Stimulated activated naive CD8-positive, alpha-beta T cell treated with anti-CD3 and anti-CD28 coated beads, Interleukin-15, Interleukin-2, amounts not matched to agents 100 ng/mL and 50 ng/mL, for 24 hours (primary cell): ENCODE measurements around the gene GPS1.
A peak's percentile ranks its signal among the peaks of the same experiment; 100 is the strongest.

Source experiments
- H3K27ac Mint-ChIP-seq: one replicate; pipeline ENCODE4 v1.8.0; 2021; ENCODE audit warnings: mild to moderate bottlenecking, mixed read lengths
- H3K27me3 Mint-ChIP-seq: one replicate; pipeline ENCODE4 v1.8.0; 2021; ENCODE audit warnings: mixed read lengths
- H3K36me3 Mint-ChIP-seq: one replicate; pipeline ENCODE4 v1.8.0; 2021; ENCODE audit warnings: low read depth, mixed read lengths
- H3K4me1 Mint-ChIP-seq: one replicate; pipeline ENCODE4 v1.8.0; 2021; ENCODE audit warnings: low read depth, mixed read lengths
- H3K4me3 Mint-ChIP-seq: one replicate; pipeline ENCODE4 v1.8.0; 2021; ENCODE audit warnings: mild to moderate bottlenecking, mixed read lengths
- H3K9me3 Mint-ChIP-seq: one replicate; pipeline ENCODE4 v1.8.0; 2021; ENCODE audit warnings: mixed read lengths

The GPS1 gene

GRCh38 chr17:82041144-82041814 lies 10.4 kb upstream of the GPS1 start:
- no peak overlapping the region for H3K27ac Mint-ChIP-seq

GRCh38 chr17:82042649-82043048 lies 9.0 kb upstream of the GPS1 start:
- H3K4me1 Mint-ChIP-seq = peaks cover 12% of the 10 kb centered on the region
- H3K9me3 Mint-ChIP-seq = no peaks in the 10 kb centered on the region
- H3K36me3 Mint-ChIP-seq = no peaks in the 10 kb centered on the region
- no peak overlapping the region for H3K4me3 Mint-ChIP-seq
- no peak overlapping the region for H3K27ac Mint-ChIP-seq
- H3K27me3 Mint-ChIP-seq = no peaks in the 10 kb centered on the region

More at GRCh38 chr17:82041144-82041814, 10.4 kb upstream of the GPS1 start:
- H3K36me3 Mint-ChIP-seq = no peaks in the 10 kb centered on the region
- no peaks in the 10 kb centered on the region for H3K27me3 Mint-ChIP-seq
- no peaks in the 10 kb centered on the region for H3K9me3 Mint-ChIP-seq
- no peak overlapping the region for H3K4me3 Mint-ChIP-seq
- H3K4me1 Mint-ChIP-seq = peaks cover 14% of the 10 kb centered on the region

- Mint-ChIP-seq H3K9me3 (no peaks in the 10 kb centered on the region), H3K4me3 (no peak overlapping the region), H3K4me1 (peaks cover 7% of the 10 kb centered on the region), H3K27ac (no peak overlapping the region), H3K36me3 (no peaks in the 10 kb centered on the region), H3K27me3 (no peaks in the 10 kb centered on the region)
Measured at GRCh38 chr17:82043507-82043906, 8.2 kb upstream of the GPS1 start.

GRCh38 chr17:82045936-82046484 lies 5.7 kb upstream of the GPS1 start:
- Mint-ChIP-seq H3K36me3 (no peaks in the 10 kb centered on the region), H3K4me3 (no peak overlapping the region), H3K27me3 (no peaks in the 10 kb centered on the region)

GRCh38 chr17:82046903-82047302 lies 4.8 kb upstream of the GPS1 start:
- H3K27me3 Mint-ChIP-seq = no peaks in the 10 kb centered on the region
- H3K4me1 Mint-ChIP-seq = peaks cover 7% of the 10 kb centered on the region
- H3K9me3 Mint-ChIP-seq = no peaks in the 10 kb centered on the region
- no peaks in the 10 kb centered on the region for H3K36me3 Mint-ChIP-seq
- H3K27ac Mint-ChIP-seq = no peak overlapping the region
- H3K4me3 Mint-ChIP-seq = no peak overlapping the region

More at GRCh38 chr17:82045936-82046484, 5.7 kb upstream of the GPS1 start:
- H3K27ac Mint-ChIP-seq = no peak overlapping the region
- H3K9me3 Mint-ChIP-seq = no peaks in the 10 kb centered on the region
- H3K4me1 Mint-ChIP-seq = peaks cover 7% of the 10 kb centered on the region

- Mint-ChIP-seq H3K27ac (no peak overlapping the region), H3K4me3 (no peak overlapping the region), H3K4me1 (peaks cover 7% of the 10 kb centered on the region), H3K9me3 (no peaks in the 10 kb centered on the region), H3K27me3 (no peaks in the 10 kb centered on the region), H3K36me3 (no peaks in the 10 kb centered on the region)
Measured at GRCh38 chr17:82047379-82047778, 4.3 kb upstream of the GPS1 start.

- no peaks in the 10 kb centered on the region for H3K27me3 Mint-ChIP-seq
- no peak overlapping the region for H3K27ac Mint-ChIP-seq
- H3K4me3 Mint-ChIP-seq = no peak overlapping the region
- peaks cover 12% of the 10 kb centered on the region for H3K4me1 Mint-ChIP-seq
- no peaks in the 10 kb centered on the region for H3K9me3 Mint-ChIP-seq
- no peaks in the 10 kb centered on the region for H3K36me3 Mint-ChIP-seq
Measured at GRCh38 chr17:82047914-82048570, 3.7 kb upstream of the GPS1 start.

- Mint-ChIP-seq H3K27me3 (no peaks in the 10 kb centered on the region), H3K27ac (no peak overlapping the region), H3K9me3 (no peaks in the 10 kb centered on the region), H3K36me3 (no peaks in the 10 kb centered on the region), H3K4me1 (peaks cover 17% of the 10 kb centered on the region), H3K4me3 (no peak overlapping the region)
Measured at GRCh38 chr17:82048571-82048971, 3.1 kb upstream of the GPS1 start.

- no peak overlapping the region for H3K27ac Mint-ChIP-seq
- H3K27me3 Mint-ChIP-seq = no peaks in the 10 kb centered on the region
- no peak overlapping the region for H3K4me3 Mint-ChIP-seq
- no peaks in the 10 kb centered on the region for H3K36me3 Mint-ChIP-seq
- no peaks in the 10 kb centered on the region for H3K9me3 Mint-ChIP-seq
- peaks cover 18% of the 10 kb centered on the region for H3K4me1 Mint-ChIP-seq
Measured at GRCh38 chr17:82049106-82049505, 2.6 kb upstream of the GPS1 start.

- H3K4me3 Mint-ChIP-seq = no peak overlapping the region
- no peaks in the 10 kb centered on the region for H3K27me3 Mint-ChIP-seq
- no peak overlapping the region for H3K27ac Mint-ChIP-seq
- H3K4me1 Mint-ChIP-seq = peaks cover 18% of the 10 kb centered on the region
- H3K36me3 Mint-ChIP-seq = no peaks in the 10 kb centered on the region
- no peaks in the 10 kb centered on the region for H3K9me3 Mint-ChIP-seq
Measured at GRCh38 chr17:82049521-82049971, 2.2 kb upstream of the GPS1 start.

GRCh38 chr17:82050152-82050760 lies 1.4 kb upstream of the GPS1 start:
- Mint-ChIP-seq H3K4me3 (peak overlapping the region; percentile 87), H3K4me1 (peaks cover 18% of the 10 kb centered on the region), H3K27me3 (no peaks in the 10 kb centered on the region), H3K9me3 (no peaks in the 10 kb centered on the region), H3K36me3 (peaks cover 4% of the 10 kb centered on the region), H3K27ac (no peak overlapping the region)

- H3K36me3 Mint-ChIP-seq = peaks cover 4% of the 10 kb centered on the region
- H3K27ac Mint-ChIP-seq = peak overlapping the region; percentile 58
- H3K4me1 Mint-ChIP-seq = peaks cover 18% of the 10 kb centered on the region
- no peaks in the 10 kb centered on the region for H3K9me3 Mint-ChIP-seq
- no peaks in the 10 kb centered on the region for H3K27me3 Mint-ChIP-seq
- H3K4me3 Mint-ChIP-seq = peak overlapping the region; percentile 87
Measured at GRCh38 chr17:82050761-82051641, 697 bp upstream of the GPS1 start.

- Mint-ChIP-seq H3K27ac (peak overlapping the region; percentile 31), H3K27me3 (no peaks in the 10 kb centered on the region), H3K4me3 (peak overlapping the region; percentile 86), H3K36me3 (peaks cover 4% of the 10 kb centered on the region), H3K4me1 (peaks cover 18% of the 10 kb centered on the region), H3K9me3 (no peaks in the 10 kb centered on the region)
Measured at GRCh38 chr17:82052638-82053059, 951 bp downstream of the GPS1 start.

- Mint-ChIP-seq H3K27me3 (no peaks in the 10 kb centered on the region), H3K36me3 (peaks cover 4% of the 10 kb centered on the region), H3K4me3 (peak overlapping the region; percentile 86), H3K27ac (no peak overlapping the region), H3K4me1 (peaks cover 18% of the 10 kb centered on the region), H3K9me3 (no peaks in the 10 kb centered on the region)
Measured at GRCh38 chr17:82053130-82053529, 1.4 kb downstream of the GPS1 start.
